ENCODE measurements around the gene PRSS21.

PRSS21 gene, protein sequence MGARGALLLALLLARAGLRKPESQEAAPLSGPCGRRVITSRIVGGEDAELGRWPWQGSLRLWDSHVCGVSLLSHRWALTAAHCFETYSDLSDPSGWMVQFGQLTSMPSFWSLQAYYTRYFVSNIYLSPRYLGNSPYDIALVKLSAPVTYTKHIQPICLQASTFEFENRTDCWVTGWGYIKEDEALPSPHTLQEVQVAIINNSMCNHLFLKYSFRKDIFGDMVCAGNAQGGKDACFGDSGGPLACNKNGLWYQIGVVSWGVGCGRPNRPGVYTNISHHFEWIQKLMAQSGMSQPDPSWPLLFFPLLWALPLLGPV

DNA sequence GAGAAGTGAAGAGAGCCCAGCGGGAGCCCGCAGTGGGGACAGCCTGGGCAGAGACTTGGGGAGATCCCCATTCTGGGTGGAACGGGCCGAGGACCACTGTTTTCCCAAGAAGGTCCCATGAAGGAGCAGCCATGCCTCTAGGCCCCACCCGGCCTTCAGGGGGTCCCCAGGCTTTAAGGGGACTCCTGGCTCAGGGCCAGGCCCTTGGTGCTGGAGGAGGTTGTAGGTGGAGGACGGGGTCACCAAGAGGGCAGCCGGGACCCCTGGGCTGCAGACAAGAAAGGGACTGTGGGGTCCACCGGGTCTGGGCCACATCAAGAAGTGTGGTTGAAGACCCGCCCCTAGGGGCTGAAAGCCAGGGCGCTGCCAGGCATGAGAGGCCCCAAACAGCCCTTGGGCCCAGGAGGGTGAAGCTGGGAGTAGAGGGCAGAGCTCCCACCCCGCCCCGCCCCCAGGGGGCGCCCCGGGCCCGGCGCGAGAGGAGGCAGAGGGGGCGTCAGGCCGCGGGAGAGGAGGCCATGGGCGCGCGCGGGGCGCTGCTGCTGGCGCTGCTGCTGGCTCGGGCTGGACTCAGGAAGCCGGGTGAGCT lies at the start of gene PRSS21:
Gene PRSS21 (plus strand): TSS at position 487 of the 589 bp plus-strand sequence. CDS start 32 bp downstream, at position 519.
- DNase-seq: no peak

DNA sequence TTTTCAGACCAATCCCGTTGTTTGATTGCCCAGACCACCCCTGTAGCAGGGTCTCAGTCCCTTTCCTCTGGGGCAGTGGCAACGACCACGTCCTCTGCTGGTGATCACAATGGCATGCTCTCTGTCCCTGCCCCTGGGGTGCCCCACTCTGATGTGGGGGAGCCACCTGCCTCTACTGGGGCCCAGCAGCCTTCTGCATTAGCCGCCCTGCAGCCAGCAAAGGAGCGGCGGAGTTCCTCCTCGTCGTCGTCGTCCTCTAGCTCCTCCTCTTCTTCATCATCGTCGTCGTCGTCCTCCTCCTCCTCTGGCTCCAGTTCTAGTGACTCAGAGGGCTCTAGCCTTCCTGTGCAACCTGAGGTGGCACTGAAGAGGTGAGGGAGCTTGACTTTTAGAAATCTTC lies 49.1 kb upstream of the PRSS21 start:
- DNase-seq: no peak

DNA sequence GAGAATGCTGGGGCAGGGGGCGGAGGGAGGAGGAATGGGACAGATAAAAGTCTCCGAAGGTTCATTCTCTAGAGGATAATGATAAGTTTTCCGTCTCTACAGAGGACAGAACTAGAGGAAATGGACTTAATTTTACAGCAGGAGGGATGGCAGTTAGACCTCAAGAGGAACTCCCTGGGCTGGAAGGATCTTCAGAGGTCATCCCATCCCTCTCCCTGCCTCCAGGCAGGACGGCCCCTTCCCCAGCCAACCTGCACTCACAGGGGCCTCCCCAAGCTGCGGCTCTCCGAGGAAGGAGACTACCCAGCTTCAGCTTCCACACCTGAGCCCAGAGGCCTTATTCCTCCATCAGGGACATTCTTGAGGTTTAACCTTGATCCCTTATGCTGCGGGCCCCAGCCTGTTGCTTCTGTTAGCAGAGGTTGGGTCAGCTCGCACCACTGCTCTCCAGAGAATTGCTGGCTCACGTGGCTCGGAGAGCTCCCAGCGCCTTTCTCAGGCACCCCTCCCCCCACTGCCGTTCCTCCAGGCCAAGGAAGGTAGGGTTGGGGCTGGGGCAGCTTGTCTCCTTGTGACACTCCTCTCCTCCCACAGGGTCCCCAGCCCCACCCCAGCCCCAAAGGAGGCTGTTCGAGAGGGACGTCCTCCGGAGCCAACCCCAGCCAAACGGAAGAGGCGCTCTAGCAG lies 48.5 kb upstream of the PRSS21 start:
- DNase-seq: no peak

DNA sequence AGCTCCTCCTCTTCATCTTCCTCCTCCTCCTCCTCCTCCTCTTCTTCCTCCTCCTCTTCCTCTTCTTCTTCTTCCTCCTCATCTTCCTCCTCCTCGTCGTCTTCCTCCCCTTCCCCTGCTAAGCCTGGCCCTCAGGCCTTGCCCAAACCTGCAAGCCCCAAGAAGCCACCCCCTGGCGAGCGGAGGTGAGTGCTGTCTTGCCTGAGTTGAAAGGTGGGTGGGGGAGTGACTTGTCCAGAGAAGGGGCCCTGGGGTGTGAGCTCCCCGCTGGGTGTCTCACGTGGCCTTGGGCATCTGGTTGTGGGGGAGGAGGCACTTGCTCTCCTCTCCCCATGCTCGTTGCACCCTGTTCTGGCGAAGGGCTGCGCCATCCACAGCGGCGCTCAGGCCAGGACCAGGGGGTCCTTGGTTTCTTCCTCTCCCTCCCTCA lies 47.9 kb upstream of the PRSS21 start:
- DNase-seq: no peak

DNA sequence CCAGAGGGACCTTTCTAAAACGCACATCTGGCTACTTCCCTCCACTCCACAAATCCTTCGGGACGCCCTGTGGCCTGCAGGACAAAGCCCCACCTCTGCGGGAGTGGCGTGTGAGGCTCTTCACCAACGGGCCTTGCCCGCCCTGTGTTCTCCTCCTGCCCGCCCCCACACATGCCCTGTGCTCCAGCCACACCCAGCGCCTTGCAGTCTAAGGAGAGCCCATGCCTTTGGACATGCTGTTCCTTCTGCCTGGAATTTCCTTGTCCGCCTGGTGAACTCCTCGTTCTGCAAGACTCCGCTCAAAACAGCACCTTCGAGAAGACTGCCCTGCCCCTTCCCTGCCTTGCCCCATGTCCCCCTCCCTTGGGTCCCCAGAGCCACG lies 47.4 kb upstream of the PRSS21 start:
- no peak for DNase-seq

DNA sequence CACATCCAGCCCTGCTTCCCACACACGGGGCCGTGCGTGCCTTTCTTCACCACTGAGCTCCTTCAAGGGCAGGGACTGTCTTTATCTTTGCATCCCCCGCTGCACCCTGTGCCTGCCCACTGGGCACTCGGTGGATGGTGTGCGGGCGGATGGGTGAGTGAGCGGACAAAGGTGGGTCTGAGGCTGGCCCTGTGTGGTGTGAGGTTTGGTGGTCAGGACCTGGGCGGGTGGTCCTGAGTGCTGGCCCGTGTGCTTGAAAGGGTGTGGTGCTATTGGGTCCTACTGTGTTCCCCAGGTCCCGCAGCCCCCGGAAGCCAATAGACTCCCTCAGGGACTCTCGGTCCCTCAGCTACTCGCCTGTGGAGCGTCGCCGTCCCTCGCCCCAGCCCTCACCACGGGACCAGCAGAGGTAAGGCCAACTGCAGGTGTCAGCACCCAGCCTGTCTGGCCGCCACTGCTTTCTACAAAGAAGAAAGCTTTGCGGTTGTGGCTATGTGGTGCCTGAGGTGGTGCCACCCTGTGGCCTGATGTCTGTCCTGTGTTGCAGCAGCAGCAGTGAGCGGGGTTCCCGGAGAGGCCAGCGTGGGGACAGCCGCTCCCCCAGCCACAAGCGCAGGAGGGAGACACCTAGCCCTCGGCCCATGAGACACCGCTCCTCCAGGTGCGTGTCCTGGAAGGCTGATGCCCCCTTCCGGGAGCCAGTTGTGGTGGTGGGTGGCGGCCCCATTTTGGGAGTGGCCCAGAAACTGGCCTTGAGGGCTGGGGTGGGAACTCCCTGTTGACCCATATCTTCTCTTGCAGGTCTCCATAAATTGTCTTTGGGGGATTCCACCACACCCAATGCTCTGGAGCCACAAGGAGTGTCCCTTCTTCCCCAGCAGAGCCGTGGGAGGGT lies 46.7 kb upstream of the PRSS21 start:
- no peak for DNase-seq

DNA sequence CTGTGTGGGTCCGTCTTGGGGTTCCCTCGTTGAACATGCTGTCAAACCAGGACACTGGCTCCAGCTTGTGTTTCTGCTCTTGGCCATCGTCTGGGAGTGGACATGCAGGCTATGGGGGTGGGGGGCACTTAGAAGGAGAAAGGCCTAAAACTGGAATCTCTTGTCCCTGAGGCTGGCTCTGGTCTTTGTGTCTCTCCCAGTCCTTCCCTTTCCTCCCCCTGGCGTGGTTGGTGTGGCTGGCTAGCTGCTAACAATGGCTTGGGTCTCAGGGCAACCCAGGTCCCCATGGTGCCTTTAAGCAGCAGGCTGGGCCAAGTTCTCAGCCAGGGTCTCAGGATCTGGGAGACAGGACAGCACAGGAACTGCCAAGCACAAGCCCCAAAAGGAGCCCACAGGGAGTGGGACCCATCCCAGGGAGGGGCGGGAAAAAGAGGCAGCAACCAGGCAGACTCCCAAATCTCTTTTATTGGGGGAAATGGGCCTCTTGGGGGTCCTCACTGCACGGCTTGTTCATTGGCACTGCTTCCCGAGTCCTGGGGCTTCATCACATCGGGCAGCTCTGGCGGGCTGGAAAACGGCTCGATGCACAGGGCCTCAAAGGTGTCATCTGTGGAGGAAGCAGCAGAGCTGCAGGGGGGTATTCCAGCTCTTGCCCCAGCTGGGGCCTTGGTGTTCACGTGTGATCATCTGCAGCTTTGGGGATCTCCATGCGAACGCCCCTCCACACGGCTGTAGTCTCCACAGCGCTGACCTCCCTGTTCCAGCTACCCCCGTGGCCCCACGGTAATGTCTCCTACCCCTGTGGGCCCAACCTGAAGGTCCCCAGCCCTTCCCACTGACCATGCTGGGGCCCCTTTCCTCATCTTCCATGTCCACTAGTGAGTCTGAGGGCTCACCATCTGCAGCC lies 45.3 kb upstream of the PRSS21 start:
- no peak for DNase-seq

DNA sequence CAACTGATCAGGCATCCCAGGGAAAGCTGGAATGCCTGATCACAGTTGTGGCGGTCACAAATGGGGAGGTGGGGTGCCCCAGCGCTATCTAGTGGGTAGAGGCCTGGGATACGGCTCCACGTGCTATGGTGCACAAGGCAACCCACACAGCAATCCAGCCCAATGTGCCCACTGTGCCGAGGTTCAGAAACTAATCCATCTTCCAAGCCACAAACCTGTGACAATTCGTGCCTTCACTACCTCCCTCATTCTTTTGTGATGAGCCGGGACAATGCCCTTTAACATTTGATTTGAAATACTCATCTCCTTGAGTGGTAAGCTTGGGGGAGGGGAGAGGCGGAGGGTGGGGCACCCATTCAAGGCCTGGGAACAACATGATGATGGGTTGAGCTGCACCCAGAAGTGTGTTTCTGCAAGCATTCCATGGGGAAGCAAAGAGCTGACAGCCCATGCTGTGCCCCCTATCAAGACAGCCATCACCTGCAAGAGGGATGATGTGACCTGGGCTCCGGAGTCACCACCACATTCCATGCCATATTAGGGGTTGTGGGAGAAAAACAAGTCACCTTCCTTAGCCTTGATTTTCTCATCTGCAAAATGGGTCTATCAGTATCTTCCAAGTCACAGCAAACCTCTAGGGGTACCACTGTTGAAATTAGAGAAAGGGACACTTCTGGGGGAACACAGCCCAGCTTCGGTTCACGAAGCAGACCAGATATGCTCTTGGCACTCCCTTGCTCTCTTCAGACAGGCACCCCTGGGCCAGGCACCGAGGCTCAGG lies 43.7 kb upstream of the PRSS21 start:
- DNase-seq: no peak

DNA sequence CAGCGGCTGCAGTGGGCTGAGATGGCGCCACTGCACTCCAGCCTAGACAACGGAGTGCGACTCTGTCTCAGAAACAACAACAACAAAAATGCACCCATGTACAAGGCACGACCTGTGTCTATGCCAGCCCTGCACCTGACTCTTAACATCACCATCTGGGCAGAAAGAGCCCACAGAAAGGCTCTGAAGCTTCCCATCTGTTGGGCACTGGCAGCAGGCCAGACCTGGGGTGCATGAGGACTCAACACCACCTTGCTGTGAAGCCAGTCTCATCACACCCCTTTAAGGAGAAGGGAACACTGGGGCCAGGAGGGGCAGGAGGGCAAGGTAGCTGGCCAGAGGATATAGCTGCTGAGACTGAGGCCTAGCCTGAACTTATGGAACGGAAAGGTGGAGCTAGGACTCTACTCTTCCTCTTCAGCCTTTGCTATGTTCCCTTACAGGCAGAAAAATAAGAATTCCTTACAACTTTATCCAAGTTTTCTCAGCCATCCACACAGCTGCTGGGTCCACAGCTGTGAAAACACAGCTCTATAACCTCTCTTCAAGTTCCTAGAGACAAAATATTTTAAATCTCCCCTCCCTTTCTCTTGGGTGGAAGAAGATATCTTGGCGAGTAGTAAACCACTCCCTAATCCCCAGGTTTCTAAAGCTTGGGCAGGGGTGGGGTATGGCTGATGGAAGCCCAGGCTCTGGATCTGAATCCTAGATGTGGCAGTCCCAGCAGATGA lies 42.7 kb upstream of the PRSS21 start:
- no peak for DNase-seq

DNA sequence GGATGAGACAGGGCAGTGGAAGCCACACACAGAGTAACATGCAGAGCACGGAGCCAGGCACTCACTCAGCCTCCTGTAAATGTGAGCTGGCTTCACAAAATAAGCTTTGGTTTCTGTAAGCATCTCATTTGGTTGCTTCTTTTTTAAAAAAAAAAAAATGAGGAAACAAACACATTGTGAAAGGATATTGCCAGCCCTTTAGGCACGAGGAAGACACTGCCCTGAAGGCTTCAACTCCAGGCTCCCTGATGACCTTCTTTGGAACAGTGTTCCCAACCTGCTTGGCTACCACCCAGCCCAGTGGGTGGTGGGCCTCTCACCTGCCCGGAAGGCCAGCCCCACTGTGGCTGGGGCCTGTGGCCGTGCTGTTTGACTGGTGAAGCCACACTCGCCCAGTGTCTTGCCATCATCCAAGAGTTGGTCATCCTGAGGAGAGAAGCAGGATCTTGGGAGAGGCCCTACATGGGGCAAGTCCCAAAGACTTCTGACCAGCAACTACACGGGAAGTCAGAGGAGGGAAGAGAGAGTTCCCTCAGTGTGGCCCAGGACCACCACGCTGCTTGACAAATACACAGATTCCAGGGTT lies 41.8 kb upstream of the PRSS21 start:
- DNase-seq: no peak

DNA sequence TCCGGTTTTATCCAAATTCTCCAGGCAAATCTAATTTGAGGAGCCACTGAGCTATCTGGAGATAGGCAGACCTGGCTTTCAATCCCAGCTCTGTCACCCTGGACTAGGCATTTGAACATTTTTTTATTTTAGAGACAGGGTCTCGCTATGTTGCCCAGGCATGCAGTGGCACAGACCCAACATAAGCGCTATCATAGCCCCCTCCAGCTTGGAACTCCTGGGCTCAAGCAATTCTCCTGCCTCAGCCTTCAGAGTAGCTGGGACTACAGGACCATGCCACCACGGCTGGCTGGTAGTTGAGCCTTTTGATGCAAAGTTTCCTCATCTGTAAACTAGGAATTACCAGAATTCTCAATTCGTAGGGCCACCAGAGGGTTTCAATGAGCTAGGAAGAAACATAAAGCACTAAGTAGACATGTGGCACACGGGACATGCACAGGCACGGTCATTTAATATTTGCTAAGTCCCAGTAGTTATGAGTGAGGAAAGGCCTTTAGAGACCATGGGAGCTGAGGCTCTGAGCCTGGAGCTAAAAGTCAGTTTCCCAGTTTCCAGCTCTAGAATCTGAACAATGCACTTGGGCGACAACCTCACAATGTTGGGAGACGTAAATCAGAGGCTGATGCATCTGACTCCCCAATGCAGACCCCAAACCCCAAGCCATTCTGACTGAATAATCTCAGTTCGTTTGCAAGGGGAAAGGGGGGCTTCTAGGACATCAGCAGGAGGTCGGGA lies 41.1 kb upstream of the PRSS21 start:
- no peak for DNase-seq

DNA sequence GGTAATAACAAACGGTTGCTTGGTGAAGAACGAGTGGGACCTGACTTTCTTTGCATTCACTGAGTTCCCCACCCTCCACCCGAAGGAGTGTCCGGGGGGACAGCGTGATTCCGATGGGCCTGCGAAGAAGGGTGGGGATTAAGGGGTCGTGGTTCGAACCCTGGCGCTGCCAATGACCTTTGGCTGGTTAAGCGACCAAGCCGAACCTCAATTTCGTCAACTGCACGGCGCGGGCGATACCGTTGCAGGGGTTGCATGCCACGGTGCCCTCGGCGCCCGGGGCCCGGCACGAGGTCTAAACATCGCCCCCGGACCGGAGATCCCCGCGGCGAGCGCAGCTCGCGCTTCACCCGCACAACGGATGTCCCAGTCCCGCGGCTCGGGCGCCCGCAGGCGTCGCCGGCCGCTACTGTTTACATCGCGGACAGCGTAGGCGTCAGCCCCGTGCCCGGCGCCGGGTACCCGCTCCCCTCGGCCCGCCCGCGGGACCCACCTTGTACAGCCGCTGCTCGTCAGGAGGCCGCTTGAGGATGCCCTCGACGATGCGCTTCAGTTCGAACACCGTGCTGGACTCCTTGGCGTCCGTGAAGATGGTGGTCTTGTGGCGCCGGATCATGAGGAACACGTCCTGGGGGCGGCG lies 40.4 kb upstream of the PRSS21 start:
- DNase-seq: no peak

DNA sequence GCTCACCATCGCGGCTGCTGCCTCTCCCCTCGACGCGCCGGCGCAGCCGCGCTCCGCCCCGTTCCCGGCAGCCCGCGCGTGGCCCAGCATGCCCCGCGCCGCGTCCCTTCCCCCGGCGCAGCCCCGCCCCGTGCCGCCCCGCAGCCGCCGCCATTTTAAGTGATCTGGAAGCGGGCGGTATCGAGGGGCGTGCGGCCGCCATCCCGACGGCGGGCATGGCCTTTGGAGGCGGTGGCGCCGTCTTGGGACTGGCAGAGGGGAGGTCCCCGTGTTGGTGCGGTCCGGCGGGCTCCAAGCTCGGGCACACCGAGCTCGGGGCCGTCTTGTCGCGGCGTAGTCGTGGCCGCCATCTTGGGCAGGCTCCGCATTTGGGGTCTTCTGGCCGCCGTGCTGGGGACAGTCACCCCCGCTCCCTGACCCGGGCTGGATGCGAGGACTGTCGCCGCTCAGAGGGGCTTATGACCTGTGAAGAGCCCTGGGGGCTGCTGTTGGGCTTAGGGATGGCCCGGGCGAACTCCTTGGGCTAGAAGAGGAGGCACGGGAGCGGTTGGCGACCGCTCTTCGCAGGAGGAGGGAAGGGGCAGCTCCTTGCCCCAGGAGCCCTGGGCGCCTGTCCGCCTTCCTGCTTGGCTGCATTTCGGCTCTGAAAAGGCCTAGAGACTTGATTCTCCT lies 39.7 kb upstream of the PRSS21 start, which contains the start of gene ELOB:
Gene ELOB (minus strand): TSS at position 50 of the 672 bp plus-strand sequence. CDS start 41 bp downstream, at position 9.
- peak; percentile 93 for DNase-seq

DNA sequence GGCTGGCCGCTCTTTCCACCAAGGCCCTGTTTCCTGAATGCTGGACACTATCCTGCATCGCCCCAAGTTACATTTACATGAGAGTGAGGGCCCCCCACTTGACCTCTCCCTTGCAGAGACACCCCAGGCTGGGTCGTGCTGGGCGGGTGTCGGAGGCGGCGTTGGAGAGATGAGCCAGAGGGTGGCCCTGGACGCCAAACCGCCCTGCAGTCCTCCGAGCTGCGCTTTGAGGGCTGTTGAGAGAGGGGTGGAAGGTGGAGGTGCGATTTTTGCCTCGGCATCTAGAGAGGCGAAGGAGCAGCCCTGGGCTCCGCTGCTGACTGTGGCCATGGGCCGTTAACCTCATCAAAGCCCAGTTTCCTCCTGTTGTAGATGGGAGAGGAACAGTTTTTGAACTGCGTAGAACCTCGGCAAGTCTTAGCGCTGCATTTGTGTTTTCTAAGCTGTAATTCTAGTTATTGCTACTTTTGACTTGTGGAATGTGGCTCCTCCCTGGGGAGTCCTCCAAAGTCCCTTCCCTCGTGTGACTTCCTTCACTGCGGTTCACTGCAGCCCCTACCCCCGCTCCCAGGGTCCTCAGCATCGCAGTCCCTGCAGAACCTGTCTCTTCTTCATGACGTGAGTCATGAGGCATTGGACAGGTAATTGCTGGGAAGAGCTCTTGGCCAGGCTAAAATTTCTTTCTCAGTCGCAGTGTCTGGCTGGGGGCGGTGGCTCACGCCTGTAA lies 39.0 kb upstream of the PRSS21 start:
- no peak for DNase-seq

DNA sequence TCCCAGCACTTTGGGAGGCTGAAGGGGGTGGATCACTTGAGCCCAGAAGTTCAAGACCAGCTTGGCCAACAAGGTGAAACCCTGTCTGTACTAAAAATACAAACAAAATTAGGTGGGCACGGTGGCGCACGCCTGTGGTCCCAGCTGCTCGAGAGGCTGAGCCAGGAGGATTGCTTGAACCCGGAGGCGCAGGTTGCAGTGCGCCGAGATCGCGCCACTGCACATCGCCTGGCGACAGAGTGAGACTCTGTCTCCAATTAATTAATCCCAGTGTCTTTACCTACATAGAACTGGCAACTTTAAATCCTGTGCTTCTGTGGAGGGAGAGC lies 38.4 kb upstream of the PRSS21 start:
- no peak for DNase-seq

DNA sequence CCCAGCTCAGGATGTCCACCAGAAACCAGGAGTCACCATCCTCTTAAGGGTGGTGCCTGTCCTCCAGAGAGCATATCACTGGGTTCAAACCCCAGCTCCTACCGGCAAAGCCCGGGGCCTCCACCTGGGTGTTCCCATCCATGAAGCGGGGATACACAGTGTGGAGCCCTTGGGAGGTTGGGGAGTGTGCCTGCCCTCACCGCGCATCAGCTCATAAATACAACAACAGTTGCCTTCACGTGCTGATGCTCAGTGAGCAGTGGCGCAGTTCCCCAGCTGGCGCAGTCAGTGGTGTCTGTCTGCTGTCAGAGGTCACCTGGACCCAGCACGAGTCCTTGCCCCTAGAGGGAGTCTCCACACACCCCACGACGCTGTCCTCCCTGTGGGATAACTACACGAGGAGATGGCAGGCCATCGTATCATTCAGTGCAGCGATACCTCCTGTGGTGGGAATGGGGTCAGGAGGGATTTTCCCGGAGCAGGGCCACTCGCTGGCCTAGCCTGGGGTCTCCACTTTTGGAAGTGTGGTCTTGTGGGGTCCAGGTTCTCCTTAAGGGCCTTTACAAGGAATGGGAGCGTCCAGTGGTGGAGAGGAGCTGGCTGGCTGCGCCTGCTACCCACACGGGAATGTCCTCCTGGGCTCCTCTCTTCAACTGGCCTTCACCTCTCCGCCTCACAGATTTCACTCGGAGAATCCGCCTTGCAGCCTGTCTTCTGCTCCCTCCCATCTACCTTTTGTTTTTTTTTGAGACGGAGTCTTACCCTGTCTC lies 37.7 kb upstream of the PRSS21 start:
- no peak for DNase-seq
